Upper lobe of left lung (tissue), 6 donors: ENCODE measurements around the gene ADGRV1. TPM values are rescaled to one million over a fixed set of nuclear protein-coding genes. Genes with fewer than 3 reads are reported as not detected.

Source experiments
- ATAC-seq, 2 donors: fragments of 200-7000 bp; cut with Tn5 transposase; one replicate each; pipeline ENCODE4 v1.9.1; 2022; ENCODE audit warnings: mild to moderate bottlenecking in 2 of 2, moderate library complexity in 2 of 2; ENCODE audit not compliant: low FRiP score in 2 of 2
- DNase-seq, 2 donors: peaks; one replicate each; pipeline ENCODE4 v3.0.0-alpha.2; 2019 to 2020
- H3K27ac ChIP-seq, 4 donors: fragments of 200-600 bp; sonication (generic); one replicate each; pipeline ENCODE4 v1.5.1; 2016 to 2019
- H3K27me3 ChIP-seq, 4 donors: fragments of 200-600 bp; sonication (generic); one replicate each; pipeline ENCODE4 v1.5.1; 2017 to 2019
- H3K36me3 ChIP-seq, 4 donors: fragments of 200-600 bp; sonication (generic); one replicate each; pipeline ENCODE4 v1.5.1; 2016 to 2019
- H3K4me1 ChIP-seq, 4 donors: fragments of 200-600 bp; sonication (generic); one replicate each; pipeline ENCODE4 v1.5.1; 2018 to 2019
- H3K4me3 ChIP-seq, 4 donors: fragments of 200-600 bp; sonication (generic); one replicate each; pipeline ENCODE4 v1.5.1; 2017 to 2019; ENCODE audit warnings: mild to moderate bottlenecking in 2 of 4, moderate library complexity in 1 of 4
- H3K9me3 ChIP-seq, 4 donors: fragments of 200-600 bp; sonication (generic); one replicate each; pipeline ENCODE4 v1.5.1; 2018 to 2019
- EP300 ChIP-seq, 4 donors: sonication (generic); formaldehyde crosslinking; IDR thresholded peaks; one replicate each; pipeline ENCODE4 v1.5.1; 2017; ENCODE audit warnings: antibody characterized with exemption in 4 of 4, control low read depth in 2 of 4
- POLR2A ChIP-seq, 4 donors: fragments of 450-650 bp; IDR thresholded peaks; one replicate each; pipeline ENCODE4 v1.5.1; 2016 to 2017; ENCODE audit warnings: antibody characterized with exemption in 4 of 4, mild to moderate bottlenecking in 2 of 4
- POLR2AphosphoS5 ChIP-seq, 2 donors: sonication (generic); formaldehyde crosslinking; IDR thresholded peaks; one replicate each; pipeline ENCODE4 v1.5.1; 2017; ENCODE audit warnings: antibody characterized with exemption in 2 of 2
- WGBS, 2 donors: methylation state at CpG; one replicate each; pipeline ENCODE4 v1.1.5; 2017 to 2018; 5-methylcytosine and 5-hydroxymethylcytosine counted together
- total RNA-seq, 6 donors: library from RNA; depleted of rRNA in 4 of 6; stranded (reverse); fragments of >200 nt in 4 of 6; gene quantifications; one replicate each; pipeline versions ENCODE4 v1.1.0 to v1.2.1, GENCODE V29; 2016 to 2021
- TF ChIP-seq, protein P1 (sequence below), 6 experiments: fragments of 450-650 bp in 4 of 6; fragments of 200-600 bp in 2 of 6; sonication (generic) in 2 of 6; IDR thresholded peaks; one replicate each; pipeline ENCODE4 v1.5.1; 2016 to 2019; ENCODE audit warnings: antibody characterized with exemption in 6 of 6
- donor health status: DM: no; HTN: no; CAD: no; lungs with moderate emphysema.
- donor health status: DM: no; HTN: yes; CAD: no; lungs with severe emphysema.

ADGRV1 gene
- total RNA-seq, 6 donors from 2014 or later, result 22.3 to 129 (median 60.4) TPM

GRCh38 chr5:90718387-90718786 is 159.8 kb downstream of the ADGRV1 start:
- H3K27me3 ChIP-seq, result no peaks in the 10 kb centered on the region
- no peak for TF ChIP-seq POLR2AphosphoS5 (IDR thresholded peaks at IDR 0.05)
- no peak for TF ChIP-seq EP300 (IDR thresholded peaks at IDR 0.05)
- TF ChIP-seq, protein P1, sequence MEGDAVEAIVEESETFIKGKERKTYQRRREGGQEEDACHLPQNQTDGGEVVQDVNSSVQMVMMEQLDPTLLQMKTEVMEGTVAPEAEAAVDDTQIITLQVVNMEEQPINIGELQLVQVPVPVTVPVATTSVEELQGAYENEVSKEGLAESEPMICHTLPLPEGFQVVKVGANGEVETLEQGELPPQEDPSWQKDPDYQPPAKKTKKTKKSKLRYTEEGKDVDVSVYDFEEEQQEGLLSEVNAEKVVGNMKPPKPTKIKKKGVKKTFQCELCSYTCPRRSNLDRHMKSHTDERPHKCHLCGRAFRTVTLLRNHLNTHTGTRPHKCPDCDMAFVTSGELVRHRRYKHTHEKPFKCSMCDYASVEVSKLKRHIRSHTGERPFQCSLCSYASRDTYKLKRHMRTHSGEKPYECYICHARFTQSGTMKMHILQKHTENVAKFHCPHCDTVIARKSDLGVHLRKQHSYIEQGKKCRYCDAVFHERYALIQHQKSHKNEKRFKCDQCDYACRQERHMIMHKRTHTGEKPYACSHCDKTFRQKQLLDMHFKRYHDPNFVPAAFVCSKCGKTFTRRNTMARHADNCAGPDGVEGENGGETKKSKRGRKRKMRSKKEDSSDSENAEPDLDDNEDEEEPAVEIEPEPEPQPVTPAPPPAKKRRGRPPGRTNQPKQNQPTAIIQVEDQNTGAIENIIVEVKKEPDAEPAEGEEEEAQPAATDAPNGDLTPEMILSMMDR (IDR thresholded peaks at IDR 0.05), result no peak
- TF ChIP-seq POLR2A (IDR thresholded peaks at IDR 0.05), result no peak
- no peak overlapping the region for H3K27ac ChIP-seq
- no peaks in the 10 kb centered on the region for H3K4me1 ChIP-seq
- no peaks in the 10 kb centered on the region for H3K36me3 ChIP-seq
- DNase-seq (no peak), ATAC-seq (no peak)
- H3K4me3 ChIP-seq, result no peak overlapping the region
- H3K9me3 ChIP-seq, result no peaks in the 10 kb centered on the region

DNA sequence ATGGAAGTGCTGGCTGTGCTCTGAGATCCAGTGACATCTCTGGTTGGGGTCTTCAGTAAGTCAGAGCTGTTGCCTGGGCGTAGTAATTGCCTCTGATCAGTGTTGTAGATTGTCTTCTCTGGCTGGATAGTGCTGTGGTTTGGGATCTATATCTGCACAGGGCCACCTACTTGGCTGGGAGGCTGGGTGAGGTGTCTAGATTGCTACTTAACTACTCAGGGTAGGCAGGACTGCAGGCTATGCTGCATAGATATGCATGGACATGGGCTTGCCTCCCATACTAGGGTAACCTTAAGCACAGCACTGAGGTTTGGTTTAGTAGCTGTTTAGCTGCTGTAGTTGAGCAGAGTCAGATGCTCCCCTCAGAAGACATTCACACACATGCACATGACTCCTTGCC is 181.0 kb downstream of the ADGRV1 start:
- no peak overlapping the region for H3K27ac ChIP-seq
- H3K27me3 ChIP-seq, result no peaks in the 10 kb centered on the region
- TF ChIP-seq POLR2A (IDR thresholded peaks at IDR 0.05), result no peak
- TF ChIP-seq EP300 (IDR thresholded peaks at IDR 0.05), result no peak
- no peak for TF ChIP-seq POLR2AphosphoS5 (IDR thresholded peaks at IDR 0.05)
- TF ChIP-seq, protein P1 (IDR thresholded peaks at IDR 0.05), result no peak
- no peaks in the 10 kb centered on the region for H3K4me1 ChIP-seq
- no peaks in the 10 kb centered on the region for H3K9me3 ChIP-seq
- 86% methylated on average over 1 of the region's 1 CpG; no CpG with 5 or more reads in 1 of the 2 donors for WGBS, 2 donors
- H3K4me3 ChIP-seq, result no peak overlapping the region
- no peaks in the 10 kb centered on the region for H3K36me3 ChIP-seq
- DNase-seq (no peak), ATAC-seq (no peak)

DNA sequence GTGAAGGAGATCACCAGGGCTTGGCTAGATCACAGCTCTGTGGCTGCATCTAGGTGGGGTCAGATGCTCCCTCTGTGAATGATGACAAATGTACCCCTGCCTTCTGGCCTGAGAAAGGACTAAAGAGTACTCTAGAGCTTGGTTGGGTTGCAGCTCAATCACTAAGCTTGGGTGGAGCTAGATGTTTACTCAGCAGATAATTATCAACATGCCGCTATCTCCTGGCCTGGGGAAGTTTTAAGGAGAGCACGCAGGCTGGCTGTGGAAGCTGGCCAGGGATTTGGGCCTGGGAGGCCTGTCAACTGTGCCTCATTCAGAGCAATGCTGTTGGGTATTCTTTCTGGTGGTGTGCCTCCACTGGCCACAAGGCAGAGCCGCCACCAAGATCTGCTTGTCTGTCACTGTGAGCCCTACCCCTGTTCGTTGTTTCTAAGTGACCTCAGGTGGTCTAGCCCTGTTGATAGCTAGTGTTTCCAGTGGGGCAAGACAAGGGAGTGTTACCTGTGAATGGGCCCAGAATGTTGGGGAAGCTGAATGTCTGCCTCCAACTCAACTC is 181.7 kb downstream of the ADGRV1 start:
- no peaks in the 10 kb centered on the region for H3K9me3 ChIP-seq
- H3K27me3 ChIP-seq, result no peaks in the 10 kb centered on the region
- H3K4me3 ChIP-seq, result no peak overlapping the region
- ATAC-seq (peak in 1 of 2 donors; percentile 30), DNase-seq (no peak)
- no peaks in the 10 kb centered on the region for H3K36me3 ChIP-seq
- TF ChIP-seq POLR2AphosphoS5 (IDR thresholded peaks at IDR 0.05), result no peak
- TF ChIP-seq, protein P1 (IDR thresholded peaks at IDR 0.05), result no peak
- no peak for TF ChIP-seq EP300 (IDR thresholded peaks at IDR 0.05)
- no peak for TF ChIP-seq POLR2A (IDR thresholded peaks at IDR 0.05)
- 86 to 92% methylated on average over 1 to 4 of the region's 4 CpGs for WGBS, 2 donors
- no peaks in the 10 kb centered on the region for H3K4me1 ChIP-seq
- no peak overlapping the region for H3K27ac ChIP-seq

DNA sequence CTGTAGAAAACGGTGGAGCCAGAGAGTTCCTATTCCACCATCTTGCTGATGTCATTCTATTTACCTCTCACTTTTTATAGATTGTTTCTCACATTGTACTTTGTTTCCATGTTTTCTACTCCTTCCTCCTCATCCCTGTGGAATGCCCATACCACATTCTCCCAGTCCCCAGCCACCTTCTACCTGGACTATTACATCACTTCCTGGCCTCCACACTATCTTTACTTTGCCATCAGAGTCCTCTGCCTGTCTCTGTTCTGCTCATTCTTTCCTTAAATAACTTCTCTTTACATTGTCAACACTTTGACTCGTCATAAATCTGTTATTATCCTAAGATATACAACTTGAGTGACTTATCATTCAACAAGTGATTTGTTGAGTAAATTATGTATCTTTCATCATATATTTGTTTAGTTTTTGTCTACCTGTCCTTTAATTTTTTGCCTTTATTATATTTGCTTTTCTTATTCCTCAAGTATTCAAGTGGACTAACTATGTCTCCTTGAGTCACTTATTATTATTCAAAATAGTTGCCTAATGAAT is 182.5 kb downstream of the ADGRV1 start:
- Histone ChIP-seq H3K4me3 (no peak overlapping the region), H3K9me3 (no peaks in the 10 kb centered on the region), H3K36me3 (no peaks in the 10 kb centered on the region), H3K27me3 (no peaks in the 10 kb centered on the region), H3K27ac (no peak overlapping the region), H3K4me1 (no peaks in the 10 kb centered on the region)
- ATAC-seq (no peak), DNase-seq (no peak)
- TF ChIP-seq EP300 (IDR thresholded peaks at IDR 0.05) (no peak), POLR2AphosphoS5 (IDR thresholded peaks at IDR 0.05) (no peak), POLR2A (IDR thresholded peaks at IDR 0.05) (no peak)
- TF ChIP-seq, protein P1 (IDR thresholded peaks at IDR 0.05), result no peak
- WGBS, 2 donors, result 62 to 76% methylated on average over 2 of the region's 2 CpGs

DNA sequence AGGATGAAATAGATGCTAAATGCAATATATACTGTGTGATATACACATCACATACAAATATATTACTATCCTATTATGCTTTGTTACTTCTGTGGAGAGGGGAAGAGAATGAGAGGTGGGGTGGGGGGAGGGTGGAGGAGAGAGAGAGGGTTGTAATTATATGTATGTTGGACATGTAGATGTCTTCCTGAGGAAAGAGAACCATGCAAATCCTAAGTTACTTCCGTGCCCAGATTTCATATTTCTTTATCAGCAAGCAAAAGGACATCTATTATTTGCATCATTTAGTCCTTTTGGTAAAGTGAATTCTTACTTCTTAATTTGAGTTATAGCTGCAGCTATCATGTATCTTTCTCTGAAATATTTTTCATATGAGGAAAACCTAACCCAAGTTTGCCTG is 187.5 kb downstream of the ADGRV1 start:
- DNase-seq (no peak), ATAC-seq (no peak)
- H3K4me3 ChIP-seq, result no peak overlapping the region
- TF ChIP-seq POLR2AphosphoS5 (IDR thresholded peaks at IDR 0.05) (no peak), POLR2A (IDR thresholded peaks at IDR 0.05) (no peak), EP300 (IDR thresholded peaks at IDR 0.05) (no peak)
- TF ChIP-seq, protein P1 (IDR thresholded peaks at IDR 0.05), result no peak
- no peak overlapping the region for H3K27ac ChIP-seq
- H3K4me1 ChIP-seq, result no peaks in the 10 kb centered on the region
- no peaks in the 10 kb centered on the region for H3K9me3 ChIP-seq
- no peaks in the 10 kb centered on the region for H3K36me3 ChIP-seq
- H3K27me3 ChIP-seq, result no peaks in the 10 kb centered on the region
- WGBS, 2 donors, result 97% methylated on average over 1 of the region's 1 CpG
